Right ventricle myocardium inferior (tissue), 1 donor: ENCODE measurements around the gene TMEM82. TPM values are rescaled to one million over a fixed set of nuclear protein-coding genes. Genes with fewer than 3 reads are reported as not detected.

Source experiments
- ATAC-seq: fragments of 200-7000 bp; cut with Tn5 transposase; one replicate; pipeline ENCODE4 v1.9.1; 2020; ENCODE audit warnings: mild to moderate bottlenecking, moderate library complexity
- DNase-seq: peaks from one replicate; pipeline ENCODE4 v3.0.0; 2021; ENCODE audit errors: missing footprints
- intact Hi-C: fragments of 100-400 bp; cut with DNase I; formaldehyde crosslinking; loops from one replicate; pipeline ENCODE4 v1.11.0; 2022
- total RNA-seq: library from RNA; stranded (reverse); fragmentation: NEBNext Ultra II Directional; extraction: Animal tissue kit (Norgen Biotek cat#: 25700); gene quantifications from one replicate; pipeline ENCODE4 v1.2.1, GENCODE V29; 2021
- donor health status: DM: no; HTN: yes; CAD: no; lungs with severe emphysema.

The TMEM82 gene
- total RNA-seq, 1 donor from 2014 or later = not detected

- no peak for DNase-seq
These were observed 9.6 kb upstream of the TMEM82 start for GRCh38 chr1:15732686-15733081.

GRCh38 chr1:15733218-15733725, 9.0 kb upstream of the TMEM82 start:
- intact Hi-C loops = no loop called here
- ATAC-seq = no peak

More at GRCh38 chr1:15732686-15733081, 9.6 kb upstream of the TMEM82 start:
- no peak for ATAC-seq
- intact Hi-C loops = no loop called here

GRCh38 chr1:15733726-15734226, 8.5 kb upstream of the TMEM82 start:
- intact Hi-C loops = no loop called here
- no peak for DNase-seq
- no peak for ATAC-seq

More at GRCh38 chr1:15733218-15733725, 9.0 kb upstream of the TMEM82 start:
- DNase-seq = no peak

GRCh38 chr1:15734296-15734695, 8.0 kb upstream of the TMEM82 start:
- intact Hi-C loops = no loop called here
- ATAC-seq (no peak), DNase-seq (no peak)

GRCh38 chr1:15734901-15735300, 7.4 kb upstream of the TMEM82 start:
- ATAC-seq (peak; percentile 11), DNase-seq (no peak)

GRCh38 chr1:15735304-15736037, 6.8 kb upstream of the TMEM82 start:
- ATAC-seq (peak; percentile 26), DNase-seq (no peak)
- intact Hi-C loops = loop anchor here (5.0 kb wide), 1 partner anchor 53 kb away; the partner anchor contains the start of gene PLEKHM2

More at GRCh38 chr1:15734901-15735300, 7.4 kb upstream of the TMEM82 start:
- intact Hi-C loops = loop anchor here (5.0 kb wide), 1 partner anchor 53 kb away; the partner anchor contains the start of gene PLEKHM2

- peak; percentile 81 for ATAC-seq
- intact Hi-C loops = loop anchor here (5.0 kb wide), 1 partner anchor 54 kb away; the partner anchor contains the start of gene PLEKHM2
- DNase-seq = peak; percentile 86
These were observed 6.0 kb upstream of the TMEM82 start, which contains the start of gene SLC25A34 for GRCh38 chr1:15736038-15736891. TSS of gene SLC25A34 (plus strand) at chr1:15736258. CDS start at chr1:15736486, 228 bp downstream.

- ATAC-seq = no peak
- DNase-seq = no peak
- intact Hi-C loops = loop anchor here (5.0 kb wide), 1 partner anchor 55 kb away; the partner anchor contains the start of gene PLEKHM2
These were observed 5.4 kb upstream of the TMEM82 start for GRCh38 chr1:15736892-15737261.

- intact Hi-C loops = loop anchor here (5.0 kb wide), 1 partner anchor 55 kb away; the partner anchor contains the start of gene PLEKHM2
- ATAC-seq (no peak), DNase-seq (no peak)
These were observed 4.7 kb upstream of the TMEM82 start for GRCh38 chr1:15737324-15738319.

- DNase-seq (no peak), ATAC-seq (no peak)
- intact Hi-C loops = loop anchor here (5.0 kb wide), 1 partner anchor 56 kb away; the partner anchor contains the start of gene PLEKHM2
These were observed 3.7 kb upstream of the TMEM82 start for GRCh38 chr1:15738416-15739113.

- ATAC-seq = no peak
- no peak for DNase-seq
These were observed 3.0 kb upstream of the TMEM82 start for GRCh38 chr1:15739259-15739658.

GRCh38 chr1:15739745-15740144, 2.6 kb upstream of the TMEM82 start:
- intact Hi-C loops = loop anchor here (5.0 kb wide), 3 partner anchors 57 to 137 kb away; partner anchors contain the start of gene PLEKHM2
- DNase-seq = no peak
- no peak for ATAC-seq

More at GRCh38 chr1:15739259-15739658, 3.0 kb upstream of the TMEM82 start:
- intact Hi-C loops = loop anchor here (5.0 kb wide), 1 partner anchor 57 kb away; the partner anchor contains the start of gene PLEKHM2

- peak; percentile 80 for ATAC-seq
- intact Hi-C loops = loop anchor here (5.0 kb wide), 2 partner anchors 84 to 139 kb away; a partner anchor contains a TSS
- peak; percentile 86 for DNase-seq
These were observed 1.1 kb upstream of the TMEM82 start for GRCh38 chr1:15740924-15741850.

- DNase-seq (no peak), ATAC-seq (no peak)
- intact Hi-C loops = loop anchor here (5.0 kb wide), 2 partner anchors 87 to 142 kb away; a partner anchor contains a TSS
These were observed 1.9 kb downstream of the TMEM82 start for GRCh38 chr1:15744122-15744679.

GRCh38 chr1:15747378-15747777, 5.1 kb downstream of the TMEM82 start:
- no peak for DNase-seq
- intact Hi-C loops = no loop called here
- no peak for ATAC-seq
